HEK293 (cell line): ENCODE measurements around the gene CHSY1.

Experiments
- CTCF ChIP-seq: fragments of 450-650 bp; formaldehyde crosslinking; IDR thresholded peaks from 2 replicates; pipeline ENCODE4 v1.5.1; 2016; ENCODE audit warnings: missing biosample characterization, missing genetic modification characterization
- TRIM28 ChIP-seq: IDR thresholded peaks from 2 replicates; pipeline ENCODE4 v1.6.1; 2011; ENCODE audit warnings: low read length, control low read depth, borderline replicate concordance
- ZBTB20 ChIP-seq: fragments of 450-650 bp; formaldehyde crosslinking; IDR thresholded peaks from 2 replicates; pipeline ENCODE4 v1.5.1; 2016; ENCODE audit warnings: missing biosample characterization, missing genetic modification characterization
- ZNF114 ChIP-seq: fragments of 450-650 bp; formaldehyde crosslinking; IDR thresholded peaks from 2 replicates; pipeline ENCODE4 v1.5.0; 2017; ENCODE audit warnings: missing biosample characterization, missing genetic modification characterization
- ZNF302 ChIP-seq: fragments of 450-650 bp; formaldehyde crosslinking; IDR thresholded peaks from 2 replicates; pipeline ENCODE4 v1.5.1; 2016; ENCODE audit warnings: missing biosample characterization, missing genetic modification characterization, low read depth
- ZNF362 ChIP-seq: fragments of 450-650 bp; formaldehyde crosslinking; IDR thresholded peaks from 2 replicates; pipeline ENCODE4 v1.5.1; 2016; ENCODE audit warnings: missing biosample characterization, missing genetic modification characterization
- ZNF626 ChIP-seq: fragments of 450-650 bp; sonication (Bioruptor Pico); formaldehyde crosslinking; IDR thresholded peaks from 2 replicates; pipeline ENCODE4 v1.5.1; 2018; ENCODE audit warnings: missing biosample characterization, missing genetic modification characterization, inconsistent platforms
- ZXDB ChIP-seq: fragments of 450-650 bp; formaldehyde crosslinking; IDR thresholded peaks from 2 replicates; pipeline ENCODE4 v1.5.1; 2016; ENCODE audit warnings: missing biosample characterization, missing genetic modification characterization

GRCh38 chr15:101131489-101132389 is 120.1 kb downstream of the CHSY1 start:
- no peak for TF ChIP-seq CTCF (tag by site-specific recombination)
- TF ChIP-seq ZNF302 = no peak
- no peak for TF ChIP-seq ZNF114 (tag by site-specific recombination)
- no peak for TF ChIP-seq ZXDB
- no peak for TF ChIP-seq ZNF362
- TF ChIP-seq ZNF626 = no peak
- TF ChIP-seq TRIM28 = no peak
- no peak for TF ChIP-seq ZBTB20 (tag by site-specific recombination)
